Renal cortical epithelial cell (primary cell): ENCODE data around the gene DDX28. TPM values are rescaled to one million over a fixed set of nuclear protein-coding genes. Genes with fewer than 3 reads are reported as not detected.
"Not testable (repeated sequence)": the region's sequence is repeated elsewhere in the genome, so short reads cannot be mapped to it uniquely, and the experiment has no call there.

Experiments
- DNase-seq: peaks from one replicate; pipeline ENCODE4 v3.0.0-alpha.2; 2011; ENCODE audit warnings: low read depth
- total RNA-seq: library from RNA; depleted of rRNA; stranded (reverse); fragments of >200 nt; gene quantifications from 2 replicates; pipeline ENCODE4 v1.2.3, GENCODE V29; 2014

The DDX28 gene
- total RNA-seq, 1 donor from 2014 or later = 12.9 TPM

DNA sequence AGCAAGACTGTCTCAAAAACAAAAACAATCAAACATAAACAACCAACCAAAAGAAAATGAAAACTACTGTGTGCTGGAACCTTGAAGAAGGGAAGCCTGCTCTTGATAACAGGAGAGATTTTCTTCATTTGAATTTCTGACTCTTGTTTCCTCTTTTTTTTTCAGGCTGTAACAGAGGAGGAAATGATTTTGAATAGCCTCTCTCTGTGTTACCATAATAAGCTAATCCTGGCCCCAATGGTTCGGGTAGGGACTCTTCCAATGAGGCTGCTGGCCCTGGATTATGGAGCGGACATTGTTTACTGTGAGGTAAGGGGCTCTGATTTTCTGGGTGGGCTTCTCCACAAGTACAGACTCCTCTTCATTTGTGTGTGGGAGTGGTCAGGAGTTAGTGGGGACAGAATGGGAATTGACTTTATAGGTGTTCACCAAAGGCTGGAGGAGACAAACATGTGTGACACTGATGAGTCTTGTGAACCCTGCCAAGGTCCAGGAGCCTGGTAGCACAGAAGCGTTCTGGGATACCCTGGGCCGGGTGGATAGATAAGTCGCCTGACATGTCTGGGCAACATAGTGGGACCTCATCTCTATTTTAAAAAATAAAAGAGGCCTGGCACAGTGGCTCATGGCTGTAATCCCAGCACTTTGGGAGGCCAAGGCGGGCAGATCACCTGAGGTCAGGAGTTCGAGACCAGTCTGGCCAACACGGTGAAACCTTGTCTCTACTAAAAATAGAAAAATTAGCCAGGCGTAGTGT, 15.0 kb upstream of the DDX28 start:
- no peak for DNase-seq

DNA sequence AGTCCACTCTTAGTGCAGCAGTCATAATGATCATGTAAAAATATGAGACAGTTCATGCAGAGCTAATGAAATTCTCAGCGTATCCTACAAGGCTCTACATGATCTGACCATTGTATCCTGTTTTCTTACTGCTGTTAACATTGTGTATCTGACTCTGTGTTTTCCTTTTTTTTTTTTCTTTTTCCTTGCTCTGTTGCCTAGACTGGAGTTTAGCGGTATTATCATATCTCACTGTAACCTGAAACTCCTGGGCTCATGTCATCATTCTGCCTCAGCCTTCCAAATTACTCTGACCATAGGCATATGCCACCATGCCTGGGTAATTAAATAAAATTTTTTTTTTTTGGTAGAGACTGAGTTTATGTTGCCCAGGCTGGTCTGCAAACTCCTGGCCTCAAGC, 12.2 kb upstream of the DDX28 start:
- no peak for DNase-seq

DNA sequence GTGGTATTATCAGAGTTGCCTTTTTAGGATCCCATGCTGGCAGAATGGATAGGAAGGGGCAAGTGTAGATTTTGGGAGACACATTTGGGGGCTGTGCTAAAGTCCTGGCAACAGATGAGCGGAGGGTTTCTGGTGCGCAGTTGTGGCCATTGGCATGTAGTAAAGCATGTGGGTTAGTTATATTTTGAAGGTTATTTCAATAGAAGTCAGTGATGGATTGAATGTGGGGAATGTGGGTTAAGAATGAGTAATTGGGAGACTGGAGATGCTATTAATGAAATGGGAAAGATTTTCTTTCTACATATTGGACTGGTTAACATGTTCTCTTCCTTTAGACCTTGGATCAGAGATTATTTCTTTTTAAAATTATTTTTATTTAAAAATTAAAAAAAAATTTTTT, 10.1 kb upstream of the DDX28 start:
- DNase-seq = no peak

- peak; percentile 66 for DNase-seq
Measured at GRCh38 chr16:68031951-68032350, 8.9 kb upstream of the DDX28 start.

- peak; percentile 23 for DNase-seq
Measured at GRCh38 chr16:68030108-68030507, 7.1 kb upstream of the DDX28 start.

- DNase-seq = no peak
Measured at GRCh38 chr16:68028996-68029395, 6.0 kb upstream of the DDX28 start.

- DNase-seq = no peak
Measured at GRCh38 chr16:68022278-68022727, 729 bp downstream of the DDX28 start.

DNA sequence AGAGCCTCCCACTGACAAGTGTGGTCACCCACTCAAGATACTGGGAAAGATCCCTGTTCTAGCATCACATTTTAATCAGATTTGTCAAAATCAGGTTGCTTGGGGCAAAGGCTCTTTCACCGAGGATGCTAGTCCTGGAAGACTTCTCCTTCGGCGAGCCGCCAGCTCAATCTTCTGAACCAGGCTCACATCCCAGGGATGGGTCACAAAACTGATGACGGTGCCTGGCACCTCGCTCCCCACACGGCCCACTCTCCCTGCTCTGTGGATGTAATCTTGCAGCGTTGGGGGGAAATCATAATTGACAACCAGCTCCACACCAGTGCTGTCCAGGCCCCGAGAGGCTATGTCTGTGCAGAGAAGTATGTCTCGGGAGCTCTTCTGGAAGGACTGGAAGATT, 1.5 kb downstream of the DDX28 start:
- DNase-seq = no peak

DNA sequence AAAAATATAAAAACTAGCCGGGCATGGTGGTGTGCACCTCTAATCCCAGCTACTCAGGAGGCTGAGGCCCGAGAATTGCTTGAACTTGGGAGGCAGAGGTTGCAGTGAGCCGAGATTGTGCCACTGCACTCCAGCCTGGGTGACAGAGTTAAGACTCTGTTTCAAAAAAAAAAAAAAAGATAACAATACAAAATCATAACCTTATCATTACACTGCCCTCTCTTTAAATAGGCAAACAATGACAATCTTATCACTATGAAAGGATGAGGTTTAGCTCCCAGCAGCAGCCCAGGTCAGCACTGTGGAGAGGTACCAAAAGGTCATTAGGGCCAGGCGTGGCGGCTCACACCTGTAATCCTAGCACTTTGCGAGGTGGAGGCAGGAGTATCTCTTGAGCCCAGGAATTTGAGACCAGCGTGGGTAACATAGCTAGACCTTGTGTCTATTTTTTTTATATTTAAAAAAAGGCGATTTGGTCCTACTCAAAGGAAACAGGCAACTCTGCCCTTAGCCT, 3.8 kb downstream of the DDX28 start:
- no peak for DNase-seq

DNA sequence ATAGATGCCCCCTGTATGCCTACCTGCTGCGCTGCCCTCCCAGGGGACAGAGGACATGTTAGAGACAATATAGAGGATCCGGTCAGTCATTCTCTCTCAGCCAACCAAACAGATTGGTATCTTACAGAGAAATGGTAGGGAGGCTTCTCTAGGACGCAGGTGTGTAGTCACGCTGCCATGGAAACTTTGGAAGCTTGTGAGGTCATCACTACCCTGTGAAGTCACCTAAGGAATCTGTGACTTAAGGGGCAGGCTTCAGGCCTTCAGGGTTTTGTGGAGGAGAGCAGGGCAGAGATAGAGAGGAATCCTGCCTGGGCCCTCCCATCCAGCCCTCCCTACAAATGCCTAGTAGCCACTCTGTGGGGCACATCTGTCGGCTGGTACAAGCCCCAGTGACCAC, 7.4 kb downstream of the DDX28 start, which contains the start of gene DPEP2NB:
TSS of gene DPEP2NB (minus strand) at position 231 of the 400 bp plus-strand sequence. CDS start at position 90, 141 bp downstream.
- no peak for DNase-seq

GRCh38 chr16:68013440-68013839, 9.6 kb downstream of the DDX28 start:
- peak; percentile 48 for DNase-seq

- not testable (repeated sequence) for DNase-seq
Measured at GRCh38 chr16:68009872-68010271, 13.2 kb downstream of the DDX28 start.

DNA sequence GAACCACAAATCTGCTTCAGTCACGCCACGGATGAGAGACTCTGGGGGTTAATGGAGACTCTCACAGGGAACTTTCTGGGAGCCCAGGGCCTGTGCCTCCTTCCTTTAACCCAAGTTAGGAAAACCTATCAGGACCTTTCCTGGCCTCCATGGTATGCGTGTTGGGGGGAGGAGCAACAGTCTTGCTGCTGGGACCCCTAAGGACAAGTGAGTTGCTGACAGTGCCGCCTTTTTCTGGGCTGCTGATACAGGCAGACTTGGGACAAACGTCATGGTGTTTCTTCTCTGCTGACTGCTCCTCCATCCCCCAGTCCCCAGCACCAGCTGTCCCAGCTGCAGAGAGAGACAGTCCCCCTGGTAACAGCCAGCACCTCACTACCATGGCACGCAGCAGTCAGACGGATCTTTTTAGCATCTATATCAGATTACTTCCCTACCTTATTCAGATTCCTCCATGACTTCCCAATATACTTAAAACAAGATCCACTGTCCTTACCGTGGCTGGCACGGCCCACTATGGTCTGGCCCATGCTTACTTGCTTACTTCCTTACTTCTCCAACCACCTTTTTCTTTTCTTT, 13.8 kb downstream of the DDX28 start:
- no peak for DNase-seq

- DNase-seq = peak; percentile 35
Measured at GRCh38 chr16:68005786-68006286, 17.2 kb downstream of the DDX28 start.

- DNase-seq = no peak
Measured at GRCh38 chr16:68005211-68005610, 17.8 kb downstream of the DDX28 start.

- no peak for DNase-seq
Measured at GRCh38 chr16:68003031-68003430, 20.0 kb downstream of the DDX28 start.

- DNase-seq = no peak
Measured at GRCh38 chr16:68000450-68000849, 22.6 kb downstream of the DDX28 start.

- DNase-seq = no peak
Measured at GRCh38 chr16:67999985-68000384, 23.0 kb downstream of the DDX28 start.

GRCh38 chr16:67998779-67999688, 24.0 kb downstream of the DDX28 start, which contains the start of gene DPEP2:
DPEP2 (minus strand) TSS chr16:67999484; CDS start chr16:67993212, 6,272 bp downstream.
- DNase-seq = not testable (repeated sequence)

DNA sequence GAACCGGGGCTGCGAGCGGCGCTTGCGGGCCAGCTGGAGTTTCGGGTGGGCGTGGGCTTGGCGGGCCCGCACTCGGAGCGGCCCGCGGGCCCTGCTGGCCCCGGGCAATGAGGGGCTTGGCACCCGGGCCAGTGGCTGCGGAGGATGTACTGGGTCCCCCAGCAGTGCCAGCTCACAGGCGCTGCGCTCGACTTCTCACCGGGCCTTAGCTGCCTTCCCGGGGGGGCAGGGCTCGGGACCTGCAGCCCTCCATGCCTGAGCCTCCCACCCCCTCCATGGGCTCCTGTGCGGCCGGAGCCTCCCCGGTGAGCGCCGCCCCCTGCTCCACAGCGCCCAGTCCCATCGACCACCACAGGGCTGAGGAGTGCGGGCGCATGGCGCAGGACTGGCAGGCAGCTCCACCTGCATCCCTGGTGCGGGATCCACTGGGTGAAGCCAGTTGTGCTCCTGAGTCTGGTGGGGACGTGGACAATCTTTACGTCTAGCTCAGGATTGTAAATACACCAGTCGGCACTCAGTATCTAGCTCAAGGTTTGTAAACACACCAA, 24.7 kb downstream of the DDX28 start:
- not testable (repeated sequence) for DNase-seq

DNA sequence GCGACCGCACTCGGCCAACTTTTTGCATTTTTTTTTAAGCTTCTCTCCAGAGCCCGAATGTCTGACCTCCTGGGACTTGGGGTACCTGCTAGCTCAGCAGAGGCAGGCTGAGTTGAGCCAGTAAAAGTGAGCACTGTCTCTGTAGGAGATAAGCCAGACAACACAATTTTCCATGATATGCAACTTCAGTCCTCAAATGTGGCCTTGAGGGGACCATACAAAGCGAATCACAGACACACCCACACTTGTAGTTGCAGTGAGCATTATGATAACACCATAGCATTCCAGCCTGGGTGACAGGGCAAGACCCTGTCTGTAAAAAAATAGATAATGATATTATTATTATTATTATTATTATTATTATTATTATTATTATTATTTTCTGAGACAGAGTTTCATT, 26.4 kb downstream of the DDX28 start:
- DNase-seq = no peak
